Effector memory CD4-positive, alpha-beta T cell (primary cell): ENCODE measurements around the gene RHBDD1.

Experiments used
- DNase-seq, 3 donors: peaks; one replicate each; pipeline ENCODE4 v3.0.0-alpha.2; 2020
- H3K27ac ChIP-seq: 2 replicates; pipeline ENCODE4 v1.7.0; 2013; ENCODE audit warnings: mild to moderate bottlenecking, low read length, moderate library complexity; ENCODE audit not compliant: insufficient read depth, poor library complexity, severe bottlenecking
- H3K27me3 ChIP-seq: replicated peaks from 2 replicates; pipeline ENCODE4 v1.7.0; 2013; ENCODE audit warnings: mild to moderate bottlenecking, low read length; ENCODE audit not compliant: insufficient read depth, control insufficient read depth, poor library complexity, severe bottlenecking
- H3K36me3 ChIP-seq: 2 replicates; pipeline ENCODE4 v1.7.0; 2013; ENCODE audit warnings: mild to moderate bottlenecking, low read length, moderate library complexity; ENCODE audit not compliant: control insufficient read depth, insufficient read depth
- H3K4me1 ChIP-seq: 2 replicates; pipeline ENCODE4 v1.7.0; 2013; ENCODE audit warnings: low read length, mild to moderate bottlenecking; ENCODE audit not compliant: control insufficient read depth, insufficient read depth, poor library complexity, severe bottlenecking
- H3K4me3 ChIP-seq: 2 replicates; pipeline ENCODE4 v1.7.0; 2013; ENCODE audit warnings: low read length, low read depth, mild to moderate bottlenecking; ENCODE audit not compliant: insufficient read depth, poor library complexity, severe bottlenecking
- H3K9me3 ChIP-seq: 2 replicates; pipeline ENCODE4 v1.7.0; 2013; ENCODE audit warnings: mild to moderate bottlenecking, low read length, moderate library complexity; ENCODE audit not compliant: control insufficient read depth

RHBDD1 gene

GRCh38 chr2:226894752-226895151, 58.9 kb downstream of the RHBDD1 start:
- H3K27me3 ChIP-seq = no peaks in the 10 kb centered on the region
- no peaks in the 10 kb centered on the region for H3K4me1 ChIP-seq
- no peaks in the 10 kb centered on the region for H3K36me3 ChIP-seq
- H3K4me3 ChIP-seq = no peak overlapping the region
- H3K27ac ChIP-seq = no peak overlapping the region
- no peak for DNase-seq
- no peaks in the 10 kb centered on the region for H3K9me3 ChIP-seq

DNA sequence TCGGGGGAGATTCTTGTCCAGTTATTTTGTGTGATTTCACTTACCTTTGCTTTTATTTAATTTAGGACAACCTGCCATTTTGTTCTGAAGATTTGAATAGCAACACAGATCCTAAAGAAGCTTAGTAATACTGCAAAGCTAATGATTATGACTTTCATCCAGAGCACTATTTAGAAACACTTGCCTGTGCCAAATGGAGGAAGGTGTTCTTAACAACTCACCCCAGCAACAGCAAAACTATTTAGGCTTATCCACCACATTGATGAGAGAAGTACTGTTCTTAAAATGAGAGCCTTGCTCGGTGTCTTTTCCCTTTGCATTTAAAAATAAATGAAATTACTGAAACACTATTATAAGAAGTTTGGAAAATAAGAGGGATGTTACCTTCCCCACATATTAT, 59.7 kb downstream of the RHBDD1 start:
- Histone ChIP-seq H3K36me3 (no peaks in the 10 kb centered on the region), H3K9me3 (no peaks in the 10 kb centered on the region), H3K27me3 (no peaks in the 10 kb centered on the region), H3K4me3 (no peak overlapping the region), H3K27ac (no peak overlapping the region), H3K4me1 (no peaks in the 10 kb centered on the region)
- DNase-seq = no peak

DNA sequence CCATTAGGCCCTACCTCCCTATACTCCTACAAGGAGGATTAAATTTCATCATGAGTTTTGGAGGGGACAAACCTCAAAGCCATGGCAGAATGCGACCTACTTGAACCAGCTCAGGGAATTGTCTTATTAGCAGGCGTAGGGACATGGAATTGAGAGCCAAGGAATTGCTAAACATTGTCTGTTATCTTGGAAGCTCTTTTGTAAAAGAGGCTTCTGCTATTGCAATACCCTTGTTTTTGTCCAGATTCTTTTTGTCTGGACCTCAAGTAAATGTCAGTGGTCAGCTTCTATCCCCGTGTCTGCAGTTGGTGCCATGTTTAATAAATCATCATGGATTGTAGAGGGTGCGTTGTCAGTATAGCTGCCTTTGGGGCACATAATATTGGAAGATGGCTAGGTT, 62.3 kb downstream of the RHBDD1 start:
- H3K4me1 ChIP-seq = no peaks in the 10 kb centered on the region
- no peak overlapping the region for H3K27ac ChIP-seq
- no peaks in the 10 kb centered on the region for H3K9me3 ChIP-seq
- H3K36me3 ChIP-seq = no peaks in the 10 kb centered on the region
- DNase-seq = no peak
- no peaks in the 10 kb centered on the region for H3K27me3 ChIP-seq
- no peak overlapping the region for H3K4me3 ChIP-seq

- no peak overlapping the region for H3K4me3 ChIP-seq
- H3K9me3 ChIP-seq = no peaks in the 10 kb centered on the region
- no peak overlapping the region for H3K27ac ChIP-seq
- no peaks in the 10 kb centered on the region for H3K27me3 ChIP-seq
- H3K4me1 ChIP-seq = no peaks in the 10 kb centered on the region
- H3K36me3 ChIP-seq = no peaks in the 10 kb centered on the region
- DNase-seq = no peak
These were observed 63.0 kb downstream of the RHBDD1 start for GRCh38 chr2:226898897-226899296.

GRCh38 chr2:226902041-226902966, 66.5 kb downstream of the RHBDD1 start:
- Histone ChIP-seq H3K4me1 (no peaks in the 10 kb centered on the region), H3K36me3 (peaks cover 4% of the 10 kb centered on the region), H3K27ac (no peak overlapping the region), H3K4me3 (no peak overlapping the region), H3K9me3 (no peaks in the 10 kb centered on the region), H3K27me3 (no peaks in the 10 kb centered on the region)
- no peak for DNase-seq

DNA sequence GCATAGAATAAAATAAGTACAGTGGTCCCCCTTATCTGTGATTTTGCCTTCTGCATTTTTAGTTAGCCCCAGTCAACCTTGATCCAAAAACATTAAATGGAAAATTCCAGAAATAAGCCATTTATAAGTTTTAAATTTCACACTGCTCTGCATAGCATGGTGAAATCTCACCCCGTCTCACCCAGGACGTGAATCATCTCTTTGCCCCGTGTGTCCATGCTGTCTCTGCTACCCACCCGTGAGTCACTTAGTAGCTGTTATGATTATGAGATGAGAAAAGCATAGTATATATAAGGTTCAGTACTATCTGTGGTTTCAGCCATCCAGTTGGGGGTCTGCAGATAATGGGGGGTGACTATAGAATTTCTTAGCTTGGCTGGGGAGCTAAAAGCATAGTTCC, 67.3 kb downstream of the RHBDD1 start:
- DNase-seq = no peak
- H3K36me3 ChIP-seq = peaks cover 4% of the 10 kb centered on the region
- no peaks in the 10 kb centered on the region for H3K9me3 ChIP-seq
- no peaks in the 10 kb centered on the region for H3K4me1 ChIP-seq
- H3K27me3 ChIP-seq = no peaks in the 10 kb centered on the region
- H3K27ac ChIP-seq = no peak overlapping the region
- H3K4me3 ChIP-seq = no peak overlapping the region

GRCh38 chr2:226904592-226904991, 68.7 kb downstream of the RHBDD1 start:
- no peak overlapping the region for H3K4me3 ChIP-seq
- no peaks in the 10 kb centered on the region for H3K27me3 ChIP-seq
- no peaks in the 10 kb centered on the region for H3K9me3 ChIP-seq
- peaks cover 4% of the 10 kb centered on the region for H3K36me3 ChIP-seq
- H3K27ac ChIP-seq = no peak overlapping the region
- no peaks in the 10 kb centered on the region for H3K4me1 ChIP-seq
- no peak for DNase-seq

GRCh38 chr2:226905718-226906117, 69.9 kb downstream of the RHBDD1 start:
- no peak overlapping the region for H3K27ac ChIP-seq
- no peaks in the 10 kb centered on the region for H3K27me3 ChIP-seq
- no peak for DNase-seq
- no peak overlapping the region for H3K4me3 ChIP-seq
- H3K36me3 ChIP-seq = peaks cover 4% of the 10 kb centered on the region
- H3K9me3 ChIP-seq = no peaks in the 10 kb centered on the region
- H3K4me1 ChIP-seq = no peaks in the 10 kb centered on the region

DNA sequence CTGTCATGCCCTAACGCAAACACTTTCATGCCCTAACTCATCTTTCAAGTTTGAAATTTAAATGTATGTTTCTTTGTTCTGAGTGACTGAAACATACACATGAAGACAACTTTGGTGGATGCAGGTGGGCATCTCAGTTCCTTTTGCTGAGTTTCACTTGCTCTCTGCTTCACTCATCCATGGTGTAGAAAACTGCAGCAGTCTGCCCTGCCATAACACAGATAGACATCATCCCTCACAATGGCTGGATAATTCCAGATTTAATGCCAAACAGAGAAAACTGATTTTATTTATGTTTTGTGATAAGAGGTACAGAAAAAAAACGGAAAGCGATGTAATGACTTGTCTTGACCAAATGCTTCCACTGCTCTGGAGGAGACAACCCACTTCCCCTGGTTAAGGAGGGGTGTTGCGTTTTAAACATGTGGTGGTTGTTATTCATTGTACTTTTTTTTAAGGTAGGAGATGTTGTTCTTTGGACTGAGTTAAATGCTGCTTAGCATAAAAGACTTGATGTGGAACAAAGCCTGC, 70.4 kb downstream of the RHBDD1 start:
- H3K4me3 ChIP-seq = no peak overlapping the region
- no peaks in the 10 kb centered on the region for H3K4me1 ChIP-seq
- peaks cover 4% of the 10 kb centered on the region for H3K36me3 ChIP-seq
- DNase-seq = no peak
- no peaks in the 10 kb centered on the region for H3K9me3 ChIP-seq
- H3K27ac ChIP-seq = no peak overlapping the region
- no peaks in the 10 kb centered on the region for H3K27me3 ChIP-seq

DNA sequence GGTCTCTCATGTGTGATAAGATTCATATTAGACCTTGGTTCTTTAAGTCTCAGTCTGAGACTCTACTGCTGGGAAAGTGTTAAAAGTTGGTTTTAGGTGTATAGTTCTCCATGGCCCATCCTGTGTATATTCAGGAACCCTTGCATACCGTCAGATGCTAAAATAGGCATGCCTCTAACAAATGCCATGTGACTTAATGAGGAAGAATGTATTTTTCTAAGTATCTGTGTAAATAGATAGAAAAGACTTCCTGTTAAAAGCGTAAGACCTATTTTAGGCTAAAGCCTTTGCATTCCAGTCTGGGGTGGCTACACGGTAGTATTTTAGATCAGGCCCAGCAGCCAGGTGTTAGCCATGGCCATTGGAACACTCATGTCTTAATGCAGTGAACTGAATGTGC, 73.3 kb downstream of the RHBDD1 start:
- no peak overlapping the region for H3K27ac ChIP-seq
- DNase-seq = no peak
- no peaks in the 10 kb centered on the region for H3K27me3 ChIP-seq
- H3K9me3 ChIP-seq = no peaks in the 10 kb centered on the region
- no peak overlapping the region for H3K4me3 ChIP-seq
- H3K36me3 ChIP-seq = peaks cover 6% of the 10 kb centered on the region
- no peaks in the 10 kb centered on the region for H3K4me1 ChIP-seq
